Naive thymus-derived CD4-positive, alpha-beta T cell (primary cell): ENCODE results near the gene MEIOB. TPM values are rescaled to one million over a fixed set of nuclear protein-coding genes. Genes with fewer than 3 reads are reported as not detected.

ENCODE experiments used
- polyA plus RNA-seq, 2 donors: library from polyadenylated mRNA; unstranded; fragments of 300-500 nt; fragmentation: Illumina TruSeq; gene quantifications; one replicate each; pipeline ENCODE4 v1.2.3, GENCODE V29; 2021
- total RNA-seq, 6 experiments: library from RNA in 5 of 6; stranded (reverse) in 5 of 6; gene quantifications; 1 replicate in 5 of 6; 2 replicates in 1 of 6; pipeline ENCODE4 v1.2.3 and lab custom pipeline; 2021 to 2026

The MEIOB gene
- total and polyA plus RNA-seq, 7 experiments from 2014 or later, result not detected

Other genes with a start within 250 kb of the MEIOB start
- gene JPT2, start 193.9 kb downstream of the MEIOB start, total RNA-seq, result 10 to 100 TPM; 12.6 to 67.2 (median 36.4) TPM
- 10 to 100 TPM; 13.0 to 17.5 TPM for gene JPT2, start 193.9 kb downstream of the MEIOB start, polyA plus RNA-seq
- gene MAPK8IP3, start 166.0 kb downstream of the MEIOB start, total RNA-seq, result 100 to 1,000 TPM; 112 to 299 (median 272) TPM
- 1 to 10 TPM; 1.7 to 3.2 TPM for gene MAPK8IP3, start 166.0 kb downstream of the MEIOB start, polyA plus RNA-seq
- gene NME3, start 100.6 kb downstream of the MEIOB start, total RNA-seq, result 10 to 100 TPM; 49.4 to 81.5 (median 58.2) TPM
- gene NME3, start 100.6 kb downstream of the MEIOB start, polyA plus RNA-seq, result 10 to 100 TPM; 70.6 to 71.9 TPM
- gene EME2, start 99.4 kb downstream of the MEIOB start, total RNA-seq, result 10 to 100 TPM; 32.2 to 47.5 (median 36.8) TPM
- 1 to 10 TPM in 1 of 2 donors, under 1 TPM in 1; 0.59 to 3.8 TPM for gene EME2, start 99.4 kb downstream of the MEIOB start, polyA plus RNA-seq
- gene MRPS34, start 99.0 kb downstream of the MEIOB start, total RNA-seq, result 100 to 1,000 TPM in 1 of 5 experiments, 10 to 100 TPM in 4; 41.6 to 115 (median 49.5) TPM
- 100 to 1,000 TPM; 124 to 162 TPM for gene MRPS34, start 99.0 kb downstream of the MEIOB start, polyA plus RNA-seq
- gene SPSB3, start 89.6 kb downstream of the MEIOB start, total RNA-seq, result 100 to 1,000 TPM in 2 of 5 experiments, 10 to 100 TPM in 3; 38.2 to 127 (median 72.3) TPM
- gene SPSB3, start 89.6 kb downstream of the MEIOB start, polyA plus RNA-seq, result 10 to 100 TPM; 38.7 to 58.9 TPM
- 10 to 100 TPM; 39.3 to 60.2 (median 48.6) TPM for gene NUBP2, start 89.2 kb downstream of the MEIOB start, total RNA-seq
- gene NUBP2, start 89.2 kb downstream of the MEIOB start, polyA plus RNA-seq, result 10 to 100 TPM; 96.7 to 98.9 TPM
- gene IGFALS, start 78.5 kb downstream of the MEIOB start, total RNA-seq, result 1 to 10 TPM in 3 of 5 experiments, under 1 TPM in 2; 0.19 to 1.5 (median 1.1) TPM
- gene IGFALS, start 78.5 kb downstream of the MEIOB start, polyA plus RNA-seq, result under 1 TPM in 1 of 2 donors, not detected in 1; 0.40 TPM
- gene HAGH, start 45.3 kb downstream of the MEIOB start, total RNA-seq, result 10 to 100 TPM; 46.2 to 72.9 (median 48.9) TPM
- 10 to 100 TPM; 39.4 to 62.4 TPM for gene HAGH, start 45.3 kb downstream of the MEIOB start, polyA plus RNA-seq
- gene FAHD1, start 45.0 kb downstream of the MEIOB start, total RNA-seq, result 10 to 100 TPM in 1 of 5 experiments, 1 to 10 TPM in 4; 7.8 to 12.9 (median 9.7) TPM
- 10 to 100 TPM; 27.5 to 28.6 TPM for gene FAHD1, start 45.0 kb downstream of the MEIOB start, polyA plus RNA-seq
- gene HS3ST6, start 46.3 kb upstream of the MEIOB start, total RNA-seq, result not detected
- not detected for gene HS3ST6, start 46.3 kb upstream of the MEIOB start, polyA plus RNA-seq
- gene MSRB1, start 71.0 kb upstream of the MEIOB start, total RNA-seq, result 10 to 100 TPM in 2 of 5 experiments, 1 to 10 TPM in 3; 5.5 to 27.0 (median 8.2) TPM
- 10 to 100 TPM; 15.6 to 15.8 TPM for gene MSRB1, start 71.0 kb upstream of the MEIOB start, polyA plus RNA-seq
- gene RPL3L, start 82.5 kb upstream of the MEIOB start, total RNA-seq, result not detected
- gene RPL3L, start 82.5 kb upstream of the MEIOB start, polyA plus RNA-seq, result not detected
- gene NDUFB10, start 87.4 kb upstream of the MEIOB start, total RNA-seq, result 100 to 1,000 TPM in 1 of 5 experiments, 10 to 100 TPM in 4; 40.0 to 114 (median 71.1) TPM
- 100 to 1,000 TPM; 166 to 180 TPM for gene NDUFB10, start 87.4 kb upstream of the MEIOB start, polyA plus RNA-seq
- gene RPS2, start 92.7 kb upstream of the MEIOB start, total RNA-seq, result 1,000 to 10,000 TPM; 2,562 to 3,376 (median 2,918) TPM
- gene RPS2, start 92.7 kb upstream of the MEIOB start, polyA plus RNA-seq, result 1,000 to 10,000 TPM; 7,065 to 7,254 TPM
- under 1 TPM in 1 of 5 experiments, not detected in 4; 0.51 TPM for gene RNF151, start 94.7 kb upstream of the MEIOB start, total RNA-seq
- not detected for gene RNF151, start 94.7 kb upstream of the MEIOB start, polyA plus RNA-seq
- gene TBL3, start 99.9 kb upstream of the MEIOB start, total RNA-seq, result 10 to 100 TPM; 17.2 to 45.2 (median 27.6) TPM
- 10 to 100 TPM; 59.4 to 89.8 TPM for gene TBL3, start 99.9 kb upstream of the MEIOB start, polyA plus RNA-seq
- 1 to 10 TPM in 1 of 5 experiments, under 1 TPM in 4; 0.24 to 1.3 (median 0.79) TPM for gene NOXO1, start 109.3 kb upstream of the MEIOB start, total RNA-seq
- under 1 TPM; 0.17 to 0.29 TPM for gene NOXO1, start 109.3 kb upstream of the MEIOB start, polyA plus RNA-seq
- gene GFER, start 112.0 kb upstream of the MEIOB start, total RNA-seq, result 10 to 100 TPM; 14.0 to 28.2 (median 18.1) TPM
- gene GFER, start 112.0 kb upstream of the MEIOB start, polyA plus RNA-seq, result 10 to 100 TPM; 19.6 to 30.8 TPM
- 1 to 10 TPM in 2 of 5 experiments, under 1 TPM in 3; 0.49 to 8.8 (median 0.80) TPM for gene SYNGR3, start 117.8 kb upstream of the MEIOB start, total RNA-seq
- gene SYNGR3, start 117.8 kb upstream of the MEIOB start, polyA plus RNA-seq, result 1 to 10 TPM in 1 of 2 donors, under 1 TPM in 1; 0.92 to 1.6 TPM
- 10 to 100 TPM; 44.3 to 63.2 (median 49.8) TPM for gene ZNF598, start 137.7 kb upstream of the MEIOB start, total RNA-seq
- gene ZNF598, start 137.7 kb upstream of the MEIOB start, polyA plus RNA-seq, result 1 to 10 TPM; 1.9 to 9.4 TPM
- gene NPW, start 147.6 kb upstream of the MEIOB start, total RNA-seq, result 1 to 10 TPM in 1 of 5 experiments, under 1 TPM in 1, not detected in 3; 0.53 to 1.7 TPM
- not detected for gene NPW, start 147.6 kb upstream of the MEIOB start, polyA plus RNA-seq
- gene NHERF2, start 154.7 kb upstream of the MEIOB start, total RNA-seq, result 1 to 10 TPM; 2.5 to 3.8 (median 3.6) TPM
- under 1 TPM; 0.33 to 0.56 TPM for gene NHERF2, start 154.7 kb upstream of the MEIOB start, polyA plus RNA-seq
- gene NTHL1, start 175.7 kb upstream of the MEIOB start, total RNA-seq, result 10 to 100 TPM in 1 of 5 experiments, 1 to 10 TPM in 4; 4.4 to 27.0 (median 7.5) TPM
- 10 to 100 TPM; 16.3 to 17.5 TPM for gene NTHL1, start 175.7 kb upstream of the MEIOB start, polyA plus RNA-seq
- 100 to 1,000 TPM; 126 to 155 (median 147) TPM for gene TSC2, start 175.8 kb upstream of the MEIOB start, total RNA-seq
- 10 to 100 TPM; 27.5 to 53.6 TPM for gene TSC2, start 175.8 kb upstream of the MEIOB start, polyA plus RNA-seq